SU-DHL-6 (cell line): ENCODE data around the gene EYA2.

ENCODE experiments used
- H2AFZ ChIP-seq: fragments of 200-600 bp; sonication (generic); 2 replicates; pipeline ENCODE4 v1.6.1; 2014; ENCODE audit warnings: low read depth, mild to moderate bottlenecking, moderate library complexity, mixed read lengths, antibody characterized with exemption, low read length; ENCODE audit not compliant: severe bottlenecking
- H3F3A ChIP-seq: fragments of 200-600 bp; shearing (Covaris generic); 2 replicates; pipeline ENCODE4 v1.6.0; 2016; ENCODE audit warnings: antibody characterized with exemption, mild to moderate bottlenecking; ENCODE audit not compliant: insufficient read depth
- H3K27ac ChIP-seq: fragments of 200-600 bp; sonication (generic); 2 replicates; pipeline ENCODE4 v1.5.1; 2016; ENCODE audit warnings: low read depth, mild to moderate bottlenecking, low read length, moderate library complexity, mixed read lengths
- H3K27me3 ChIP-seq: fragments of 200-600 bp; sonication (generic), shearing (Covaris generic); 2 replicates; pipeline ENCODE4 v1.6.0; 2014; ENCODE audit warnings: mild to moderate bottlenecking, low read length
- H3K36me3 ChIP-seq: fragments of 200-600 bp; sonication (generic); 2 replicates; pipeline ENCODE4 v1.6.1; 2014; ENCODE audit warnings: mild to moderate bottlenecking, low read length, mixed read lengths
- H3K4me2 ChIP-seq: fragments of 300-600, 200-600 bp; shearing (Covaris generic), sonication (generic); 2 replicates; pipeline ENCODE4 v1.6.0; 2014; ENCODE audit warnings: low read length, low read depth, mild to moderate bottlenecking; ENCODE audit not compliant: poor library complexity, severe bottlenecking
- H3K4me3 ChIP-seq: fragments of 200-600 bp; sonication (generic); 2 replicates; pipeline ENCODE4 v1.5.1; 2014; ENCODE audit warnings: antibody characterized with exemption, low read length, mild to moderate bottlenecking, mixed read lengths; ENCODE audit not compliant: insufficient read depth, poor library complexity, severe bottlenecking
- H3K79me2 ChIP-seq: fragments of 200-600 bp; sonication (generic); 2 replicates; pipeline ENCODE4 v1.6.1; 2014; ENCODE audit warnings: mild to moderate bottlenecking, low read length, moderate library complexity; ENCODE audit not compliant: insufficient read depth
- H3K9ac ChIP-seq: fragments of 200-600 bp; sonication (generic); 2 replicates; pipeline ENCODE4 v1.7.0; 2014; ENCODE audit warnings: mild to moderate bottlenecking, low read length
- H3K9me2 ChIP-seq: fragments of 200-600 bp; sonication (generic); replicated peaks from 2 replicates; pipeline ENCODE4 v1.6.1; 2014; ENCODE audit warnings: low read length; ENCODE audit not compliant: insufficient read depth
- H3K9me3 ChIP-seq: fragments of 200-600 bp; sonication (generic); 2 replicates; pipeline ENCODE4 v1.6.1; 2014; ENCODE audit warnings: low read length, mixed read lengths; ENCODE audit not compliant: insufficient read depth
- H4K20me1 ChIP-seq: fragments of 200-600 bp; sonication (generic); 2 replicates; pipeline ENCODE4 v1.6.1; 2014; ENCODE audit warnings: low read depth, mild to moderate bottlenecking, antibody characterized with exemption, low read length, moderate library complexity, mixed read lengths
- CTCF ChIP-seq: fragments of 200-600 bp; sonication (generic); IDR thresholded peaks from one replicate; pipeline ENCODE4 v1.5.1; 2017; ENCODE audit warnings: antibody characterized with exemption, mild to moderate bottlenecking, low read length, moderate library complexity; ENCODE audit not compliant: insufficient read depth, poor library complexity, severe bottlenecking
- EZH2phosphoT487 ChIP-seq: fragments of 200-600 bp; sonication (generic), shearing (Covaris generic); conservative IDR thresholded peaks from 2 replicates; pipeline ENCODE4 v1.6.1; 2018; ENCODE audit warnings: mild to moderate bottlenecking, antibody characterized with exemption, low read length, moderate library complexity, mixed read lengths

The EYA2 gene

GRCh38 chr20:46936415-46937156 is 41.9 kb downstream of the EYA2 start:
- TF ChIP-seq EZH2phosphoT487 (no peak), CTCF (no peak)
- Histone ChIP-seq H2AFZ (no peak overlapping the region), H3K27me3 (no peaks in the 10 kb centered on the region), H3K4me2 (no peak overlapping the region), H4K20me1 (no peaks in the 10 kb centered on the region), H3F3A (no peaks in the 10 kb centered on the region), H3K36me3 (no peaks in the 10 kb centered on the region), H3K9me3 (no peaks in the 10 kb centered on the region), H3K9me2 (no peaks in the 10 kb centered on the region), H3K79me2 (no peaks in the 10 kb centered on the region), H3K9ac (no peak overlapping the region), H3K4me3 (no peak overlapping the region), H3K27ac (no peak overlapping the region)

GRCh38 chr20:46937157-46937523 is 42.5 kb downstream of the EYA2 start:
- H3F3A ChIP-seq: no peaks in the 10 kb centered on the region
- no peak overlapping the region for H3K9ac ChIP-seq
- no peaks in the 10 kb centered on the region for H3K79me2 ChIP-seq
- H3K9me2 ChIP-seq: no peaks in the 10 kb centered on the region
- H2AFZ ChIP-seq: no peak overlapping the region
- H3K36me3 ChIP-seq: no peaks in the 10 kb centered on the region
- no peak overlapping the region for H3K4me2 ChIP-seq
- TF ChIP-seq CTCF (no peak), EZH2phosphoT487 (no peak)
- H3K4me3 ChIP-seq: no peak overlapping the region
- no peaks in the 10 kb centered on the region for H3K9me3 ChIP-seq
- H3K27me3 ChIP-seq: no peaks in the 10 kb centered on the region
- H4K20me1 ChIP-seq: no peaks in the 10 kb centered on the region
- H3K27ac ChIP-seq: no peak overlapping the region

GRCh38 chr20:46937533-46938226 is 43.0 kb downstream of the EYA2 start:
- H3K27me3 ChIP-seq: no peaks in the 10 kb centered on the region
- H2AFZ ChIP-seq: no peak overlapping the region
- no peak overlapping the region for H3K9ac ChIP-seq
- H3K27ac ChIP-seq: no peak overlapping the region
- no peak for TF ChIP-seq EZH2phosphoT487
- TF ChIP-seq CTCF: no peak
- H3K4me3 ChIP-seq: no peak overlapping the region
- no peaks in the 10 kb centered on the region for H3K79me2 ChIP-seq
- H3K4me2 ChIP-seq: no peak overlapping the region
- H3K9me2 ChIP-seq: no peaks in the 10 kb centered on the region
- H3K36me3 ChIP-seq: no peaks in the 10 kb centered on the region
- no peaks in the 10 kb centered on the region for H4K20me1 ChIP-seq
- no peaks in the 10 kb centered on the region for H3F3A ChIP-seq
- no peaks in the 10 kb centered on the region for H3K9me3 ChIP-seq
